ENCODE data around the gene SLC9A8. TPM values are rescaled to one million over a fixed set of nuclear protein-coding genes. Genes with fewer than 3 reads are reported as not detected.

SLC9A8 gene
- total RNA-seq, 2 experiments from 2014 or later = 11.5 to 13.0 TPM

Other genes with a start within 250 kb of the SLC9A8 start
- 1 to 10 TPM; 1.8 TPM for gene PTGIS, start 244.7 kb upstream of the SLC9A8 start, total RNA-seq
- gene B4GALT5, start 99.0 kb upstream of the SLC9A8 start, total RNA-seq = 10 to 100 TPM; 20.9 to 21.4 TPM
- gene SPATA2, start 102.7 kb downstream of the SLC9A8 start, total RNA-seq = 1 to 10 TPM; 7.9 to 8.6 TPM
- 10 to 100 TPM; 72.1 to 72.4 TPM for gene RNF114, start 123.6 kb downstream of the SLC9A8 start, total RNA-seq
- gene SNAI1, start 170.2 kb downstream of the SLC9A8 start, total RNA-seq = under 1 TPM in 1 of 2 experiments, not detected in 1; 0.27 TPM

All from activated CD4-positive, alpha-beta memory T cell treated with anti-CD3 and anti-CD28 coated beads for 36 hours (primary cell).